Cardiac septum (tissue), 1 donor: ENCODE data around the gene TMOD1. TPM values are rescaled to one million over a fixed set of nuclear protein-coding genes. Genes with fewer than 3 reads are reported as not detected.

ENCODE experiments used
- DNase-seq: peaks from one replicate; pipeline ENCODE4 v3.0.0-alpha.2; 2020; ENCODE audit warnings: low spot score
- intact Hi-C: fragments of 100-400 bp; cut with DNase I; formaldehyde crosslinking; loops from one replicate; pipeline ENCODE4 v1.14.0; 2022
- total RNA-seq: library from RNA; stranded (reverse); fragmentation: NEBNext Ultra II Directional; extraction: Animal tissue kit (Norgen Biotek cat#: 25700); gene quantifications from one replicate; pipeline ENCODE4 v1.2.1, GENCODE V29; 2021
- donor health status: DM: no; HTN: no; CAD: no.

TMOD1 gene
- total RNA-seq, 1 donor from 2014 or later: 151 TPM

GRCh38 chr9:97635026-97635425 is 133.6 kb downstream of the TMOD1 start:
- intact Hi-C loops: no loop called here
- DNase-seq: no peak

GRCh38 chr9:97636903-97637302 is 135.4 kb downstream of the TMOD1 start:
- intact Hi-C loops: no loop called here
- no peak for DNase-seq

GRCh38 chr9:97638666-97639065 is 137.2 kb downstream of the TMOD1 start:
- intact Hi-C loops: no loop called here
- no peak for DNase-seq

- no peak for DNase-seq
- intact Hi-C loops: no loop called here
Observed at GRCh38 chr9:97640325-97640724, 138.9 kb downstream of the TMOD1 start.

- intact Hi-C loops: no loop called here
- DNase-seq: no peak
Observed at GRCh38 chr9:97645720-97646119, 144.3 kb downstream of the TMOD1 start.

GRCh38 chr9:97647996-97648395 is 146.5 kb downstream of the TMOD1 start:
- intact Hi-C loops: no loop called here
- no peak for DNase-seq

Other genes starting within 250 kb of the TMOD1 start
- 2.2 TPM for gene CCDC180, start 194.0 kb upstream of the TMOD1 start, total RNA-seq
- gene TDRD7, start 89.6 kb upstream of the TMOD1 start, total RNA-seq: 8.8 TPM
- 20.8 TPM for gene TSTD2, start 131.7 kb downstream of the TMOD1 start, total RNA-seq
- gene NCBP1, start 132.2 kb downstream of the TMOD1 start, total RNA-seq: 18.5 TPM
- 10.3 TPM for gene XPA, start 195.7 kb downstream of the TMOD1 start, total RNA-seq